Measurements from ENCODE around the gene ZBED5. TPM values are rescaled to one million over a fixed set of nuclear protein-coding genes. Genes with fewer than 3 reads are reported as not detected.

The ZBED5 gene
- total and polyA plus RNA-seq, 9 of the 15 experiments (the other 6 are each of a cell fraction or from before 2014, with no cell fraction given): 12.4 to 70.7 (median 26.8) TPM

- TF ChIP-seq FOXO4 (CRISPR knock-in tag; IDR thresholded peaks at IDR 0.05) (no peak), C11orf30 (IDR thresholded peaks at IDR 0.05; ENCODE audit: low read depth) (no peak), RERE (CRISPR knock-in tag; IDR thresholded peaks at IDR 0.05; ENCODE audit: borderline replicate concordance) (no peak), RFX5 (IDR thresholded peaks at IDR 0.05; ENCODE audit: low read depth, low read length) (no peak)
These were observed 24.0 kb upstream of the ZBED5 start (continued) for GRCh38 chr11:10881892-10882291.
